ENCODE measurements around the gene PRKAR2A.
A peak's percentile ranks its signal among the peaks of the same experiment; 100 is the strongest.
"Not testable (repeated sequence)": the region's sequence is repeated elsewhere in the genome, so short reads cannot be mapped to it uniquely, and the experiment has no call there.

Gene PRKAR2A

GRCh38 chr3:48776854-48777253, 70.8 kb downstream of the PRKAR2A start:
- DNase-seq (ENCODE audit: low read depth), result no peak

- DNase-seq (ENCODE audit: low read depth), result no peak
Measured at GRCh38 chr3:48770192-48770502, 77.5 kb downstream of the PRKAR2A start.

- DNase-seq (ENCODE audit: low read depth), result no peak
Measured at GRCh38 chr3:48765376-48765775, 82.3 kb downstream of the PRKAR2A start.

GRCh38 chr3:48762816-48763215, 84.9 kb downstream of the PRKAR2A start:
- DNase-seq (ENCODE audit: low read depth), result no peak

GRCh38 chr3:48759991-48760540, 87.6 kb downstream of the PRKAR2A start:
- not testable (repeated sequence) for DNase-seq (ENCODE audit: low read depth)

GRCh38 chr3:48759531-48759930, 88.1 kb downstream of the PRKAR2A start:
- DNase-seq (ENCODE audit: low read depth), result not testable (repeated sequence)

GRCh38 chr3:48759071-48759470, 88.6 kb downstream of the PRKAR2A start:
- DNase-seq (ENCODE audit: low read depth), result no peak

- DNase-seq (ENCODE audit: low read depth), result no peak
Measured at GRCh38 chr3:48756640-48757039, 91.0 kb downstream of the PRKAR2A start.

GRCh38 chr3:48750856-48751255, 96.8 kb downstream of the PRKAR2A start:
- DNase-seq (ENCODE audit: low read depth), result no peak

- no peak for DNase-seq (ENCODE audit: low read depth)
Measured at GRCh38 chr3:48748754-48749153, 98.9 kb downstream of the PRKAR2A start.

GRCh38 chr3:48747706-48748105, 100.0 kb downstream of the PRKAR2A start:
- DNase-seq (ENCODE audit: low read depth), result no peak

GRCh38 chr3:48747015-48747615, 100.6 kb downstream of the PRKAR2A start:
- no peak for DNase-seq (ENCODE audit: low read depth)

GRCh38 chr3:48743773-48744172, 103.9 kb downstream of the PRKAR2A start:
- no peak for DNase-seq (ENCODE audit: low read depth)

- DNase-seq (ENCODE audit: low read depth), result not testable (repeated sequence)
Measured at GRCh38 chr3:48741226-48741625, 106.4 kb downstream of the PRKAR2A start.

GRCh38 chr3:48739955-48740823, 107.5 kb downstream of the PRKAR2A start:
- DNase-seq (ENCODE audit: low read depth), result peak; percentile 13

GRCh38 chr3:48739617-48739954, 108.1 kb downstream of the PRKAR2A start:
- DNase-seq (ENCODE audit: low read depth), result no peak

GRCh38 chr3:48738926-48739616, 108.6 kb downstream of the PRKAR2A start:
- DNase-seq (ENCODE audit: low read depth), result no peak

GRCh38 chr3:48738144-48738536, 109.5 kb downstream of the PRKAR2A start:
- no peak for DNase-seq (ENCODE audit: low read depth)

GRCh38 chr3:48735075-48735767, 112.5 kb downstream of the PRKAR2A start:
- not testable (repeated sequence) for DNase-seq (ENCODE audit: low read depth)

- not testable (repeated sequence) for DNase-seq (ENCODE audit: low read depth)
Measured at GRCh38 chr3:48734541-48734940, 113.1 kb downstream of the PRKAR2A start.

GRCh38 chr3:48733752-48734518, 113.7 kb downstream of the PRKAR2A start:
- DNase-seq (ENCODE audit: low read depth), result not testable (repeated sequence)

Data from non-pigmented ciliary epithelial cell (primary cell).